Thoracic aorta (tissue), 2 donors: Measurements from ENCODE around the gene FZD2. TPM values are rescaled to one million over a fixed set of nuclear protein-coding genes. Genes with fewer than 3 reads are reported as not detected.

Experiments
- ATAC-seq: fragments of 150-250 bp; one replicate; pipeline ENCODE4 v1.8.0; 2017; ENCODE audit warnings: low read depth; ENCODE audit not compliant: insufficient number of reproducible peaks, low FRiP score
- DNase-seq: peaks from one replicate; pipeline ENCODE4 v3.0.0-alpha.2; 2020; ENCODE audit warnings: low spot score
- H3K27ac ChIP-seq, 2 donors: fragments of 200-600 bp; sonication (generic); 1 replicate in 1 of 2; 2 replicates in 1 of 2; pipeline ENCODE4 v1.5.1; 2016; ENCODE audit warnings: mild to moderate bottlenecking in 2 of 2, moderate library complexity in 2 of 2
- H3K27me3 ChIP-seq: fragments of 200-600 bp; sonication (generic); replicated peaks from 2 replicates; pipeline ENCODE4 v1.6.0; 2016; ENCODE audit warnings: mild to moderate bottlenecking; ENCODE audit not compliant: insufficient read depth
- H3K36me3 ChIP-seq: fragments of 200-600 bp; sonication (generic); one replicate; pipeline ENCODE4 v1.5.1; 2016
- H3K4me1 ChIP-seq, 2 donors: fragments of 200-600 bp; sonication (generic); 1 replicate in 1 of 2; 2 replicates in 1 of 2; pipeline versions ENCODE4 v1.5.1 to v1.6.0; 2016; ENCODE audit warnings: low read depth in 2 of 2, mild to moderate bottlenecking in 1 of 2; ENCODE audit not compliant: control insufficient read depth in 1 of 2
- H3K4me3 ChIP-seq: fragments of 200-600 bp; sonication (generic); 2 replicates; pipeline ENCODE4 v1.5.1; 2016; ENCODE audit warnings: mild to moderate bottlenecking
- H3K9me3 ChIP-seq: fragments of 200-600 bp; sonication (generic); 2 replicates; pipeline ENCODE4 v1.5.1; 2016
- total RNA-seq, 2 donors: library from RNA; depleted of rRNA; stranded (reverse); fragments of >200 nt; gene quantifications; one replicate each; pipeline versions ENCODE4 v1.1.0 to v1.2.3, GENCODE V29; 2016
- TF ChIP-seq, protein P1 (sequence below): fragments of 200-600 bp; sonication (generic); IDR thresholded peaks from one replicate; pipeline ENCODE4 v1.5.1; 2019; ENCODE audit warnings: antibody characterized with exemption

FZD2 gene
- total RNA-seq, 2 donors from 2014 or later, result 12.6 to 24.2 TPM

DNA sequence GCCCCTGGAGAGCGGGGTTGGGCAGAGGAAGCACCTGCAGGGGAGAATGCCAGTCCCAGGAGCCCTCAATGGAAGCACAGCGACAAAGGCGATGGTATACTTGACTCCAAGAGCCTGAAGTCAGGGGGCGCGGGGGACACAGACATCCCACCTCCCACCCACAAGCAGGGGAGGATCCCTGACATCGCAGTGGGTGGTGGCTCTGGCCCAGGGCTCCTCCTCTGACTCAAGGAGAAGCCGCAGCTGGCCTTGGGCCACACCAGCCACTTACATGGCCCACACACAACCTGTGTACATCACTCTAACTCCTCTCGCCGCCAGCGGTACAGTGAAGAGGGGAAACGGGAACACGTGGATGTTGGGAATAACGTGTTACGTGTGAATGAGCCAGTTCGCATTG is 44.3 kb downstream of the FZD2 start:
- DNase-seq, result no peak
- Histone ChIP-seq H3K27ac (no peak overlapping the region), H3K4me3 (no peak overlapping the region), H3K36me3 (no peaks in the 10 kb centered on the region), H3K9me3 (no peaks in the 10 kb centered on the region), H3K4me1 (peaks cover 7 to 21% of the 10 kb centered on the region in 2 donors), H3K27me3 (no peaks in the 10 kb centered on the region)
- TF ChIP-seq, protein P1, sequence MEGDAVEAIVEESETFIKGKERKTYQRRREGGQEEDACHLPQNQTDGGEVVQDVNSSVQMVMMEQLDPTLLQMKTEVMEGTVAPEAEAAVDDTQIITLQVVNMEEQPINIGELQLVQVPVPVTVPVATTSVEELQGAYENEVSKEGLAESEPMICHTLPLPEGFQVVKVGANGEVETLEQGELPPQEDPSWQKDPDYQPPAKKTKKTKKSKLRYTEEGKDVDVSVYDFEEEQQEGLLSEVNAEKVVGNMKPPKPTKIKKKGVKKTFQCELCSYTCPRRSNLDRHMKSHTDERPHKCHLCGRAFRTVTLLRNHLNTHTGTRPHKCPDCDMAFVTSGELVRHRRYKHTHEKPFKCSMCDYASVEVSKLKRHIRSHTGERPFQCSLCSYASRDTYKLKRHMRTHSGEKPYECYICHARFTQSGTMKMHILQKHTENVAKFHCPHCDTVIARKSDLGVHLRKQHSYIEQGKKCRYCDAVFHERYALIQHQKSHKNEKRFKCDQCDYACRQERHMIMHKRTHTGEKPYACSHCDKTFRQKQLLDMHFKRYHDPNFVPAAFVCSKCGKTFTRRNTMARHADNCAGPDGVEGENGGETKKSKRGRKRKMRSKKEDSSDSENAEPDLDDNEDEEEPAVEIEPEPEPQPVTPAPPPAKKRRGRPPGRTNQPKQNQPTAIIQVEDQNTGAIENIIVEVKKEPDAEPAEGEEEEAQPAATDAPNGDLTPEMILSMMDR, result no peak
- no peak for ATAC-seq

DNA sequence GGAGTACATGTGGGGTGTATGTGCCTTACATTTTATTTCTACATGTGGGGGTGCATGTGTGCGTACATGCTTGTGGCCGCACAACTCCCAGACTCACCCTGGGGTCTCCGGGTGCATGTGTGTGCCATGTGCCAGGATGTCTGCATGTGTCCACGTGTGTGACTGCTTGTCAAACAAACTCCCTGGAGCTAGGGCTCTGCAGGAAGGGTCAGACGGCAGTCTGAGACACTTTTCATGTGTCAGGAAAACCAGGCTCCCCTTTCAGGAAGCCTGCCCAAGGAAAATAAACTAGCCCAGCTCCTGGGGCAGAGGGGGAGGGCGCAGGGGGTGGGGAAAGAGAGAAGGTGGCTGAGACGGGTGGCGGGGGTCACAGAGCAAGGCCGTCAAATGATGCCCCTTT is 44.7 kb downstream of the FZD2 start:
- H3K27ac ChIP-seq, result no peak overlapping the region
- no peak for ATAC-seq
- no peaks in the 10 kb centered on the region for H3K36me3 ChIP-seq
- TF ChIP-seq, protein P1, result no peak
- no peaks in the 10 kb centered on the region for H3K27me3 ChIP-seq
- no peaks in the 10 kb centered on the region for H3K9me3 ChIP-seq
- DNase-seq, result no peak
- peaks cover 7 to 21% of the 10 kb centered on the region in 2 donors for H3K4me1 ChIP-seq
- H3K4me3 ChIP-seq, result no peak overlapping the region

DNA sequence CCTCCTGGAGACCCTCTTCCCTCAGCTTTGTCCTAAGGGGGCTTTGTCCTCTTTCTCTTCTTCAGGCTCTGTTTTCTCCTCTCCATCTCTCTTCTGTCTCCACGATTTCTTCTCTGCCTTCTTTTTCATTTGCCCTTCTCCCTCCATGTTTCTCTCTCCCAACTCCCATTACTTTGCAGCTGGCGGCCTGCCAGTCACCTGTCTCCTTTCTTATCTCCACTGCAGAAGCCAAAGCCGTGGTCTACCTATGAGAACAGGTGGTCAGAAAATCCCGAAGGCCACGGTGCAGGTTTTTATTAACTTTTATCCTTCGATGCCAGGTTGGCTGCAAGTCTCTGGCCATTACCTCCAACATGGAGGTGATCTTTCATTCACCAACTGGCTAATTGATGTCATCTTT is 45.1 kb downstream of the FZD2 start:
- H3K27ac ChIP-seq, result no peak overlapping the region
- H3K4me1 ChIP-seq, result peaks cover 7 to 21% of the 10 kb centered on the region in 2 donors
- ATAC-seq (no peak), DNase-seq (no peak)
- TF ChIP-seq, protein P1, result no peak
- no peaks in the 10 kb centered on the region for H3K9me3 ChIP-seq
- no peaks in the 10 kb centered on the region for H3K27me3 ChIP-seq
- H3K36me3 ChIP-seq, result no peaks in the 10 kb centered on the region
- no peak overlapping the region for H3K4me3 ChIP-seq

DNA sequence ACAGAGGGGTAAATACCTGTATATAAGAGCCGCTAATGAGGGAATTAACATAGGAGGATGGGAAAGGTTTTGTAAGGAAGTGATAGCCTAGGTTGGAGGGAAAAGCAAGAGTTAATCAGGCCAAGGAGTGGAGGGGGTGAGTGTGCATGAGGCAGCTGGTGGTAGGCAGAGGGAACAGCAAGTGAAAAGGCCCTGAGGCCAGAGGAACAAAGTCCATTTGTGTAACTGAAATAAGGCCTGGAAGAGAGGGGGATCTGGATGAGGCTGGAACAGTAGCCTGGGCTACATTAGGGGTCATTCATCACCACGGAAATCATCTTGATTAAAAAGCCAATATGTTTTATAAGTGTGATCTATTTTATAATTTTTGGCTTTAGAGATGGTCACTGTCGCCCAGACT is 45.7 kb downstream of the FZD2 start:
- no peak for ATAC-seq
- DNase-seq, result no peak
- TF ChIP-seq, protein P1, result no peak

DNA sequence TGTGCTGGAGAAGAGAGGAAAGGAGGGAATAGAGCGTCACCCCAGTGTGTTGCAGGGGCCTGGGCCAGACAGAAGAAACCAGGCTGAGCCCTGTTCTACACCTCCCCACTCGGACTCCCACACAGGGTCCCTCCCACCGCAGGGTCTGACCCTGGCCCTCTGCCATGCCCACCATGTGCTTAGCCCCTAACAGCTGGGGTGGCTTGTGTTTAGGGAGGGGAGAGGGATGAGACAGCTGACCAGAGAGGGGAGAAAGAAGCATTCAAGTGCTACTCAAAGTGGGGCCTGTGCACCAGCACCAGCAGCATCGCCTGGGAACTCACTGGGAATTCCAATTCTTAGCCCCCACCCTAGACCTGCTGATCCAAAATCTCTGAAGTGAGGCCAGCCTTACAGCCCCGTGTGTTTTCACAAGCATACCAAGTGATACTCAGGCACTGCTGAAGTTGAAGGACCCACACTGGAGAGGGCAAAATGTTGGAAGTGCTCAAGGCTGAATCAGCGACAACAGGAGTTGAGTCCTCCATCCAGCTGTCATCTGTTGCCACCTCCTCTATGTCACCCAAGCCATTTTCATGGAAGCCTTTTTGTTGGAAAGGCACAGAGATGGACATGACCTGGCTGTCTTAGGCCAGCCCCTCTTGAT is 47.0 kb downstream of the FZD2 start:
- H3K4me3 ChIP-seq, result no peak overlapping the region
- no peak for ATAC-seq
- TF ChIP-seq, protein P1, result no peak
- no peak overlapping the region for H3K27ac ChIP-seq
- H3K36me3 ChIP-seq, result no peaks in the 10 kb centered on the region
- no peaks in the 10 kb centered on the region for H3K27me3 ChIP-seq
- no peaks in the 10 kb centered on the region for H3K9me3 ChIP-seq
- DNase-seq, result no peak
- peaks cover 12 to 33% of the 10 kb centered on the region in 2 donors for H3K4me1 ChIP-seq

More for the DNA sequence above, 45.7 kb downstream of the FZD2 start:
- H3K36me3 ChIP-seq, result no peaks in the 10 kb centered on the region
- no peak overlapping the region for H3K4me3 ChIP-seq
- no peaks in the 10 kb centered on the region for H3K27me3 ChIP-seq
- H3K9me3 ChIP-seq, result no peaks in the 10 kb centered on the region
- no peak overlapping the region for H3K27ac ChIP-seq
- peaks cover 7 to 23% of the 10 kb centered on the region in 2 donors for H3K4me1 ChIP-seq
